ENCODE data around the gene CLPTM1. TPM values are rescaled to one million over a fixed set of nuclear protein-coding genes. Genes with fewer than 3 reads are reported as not detected.

CLPTM1 gene
- total and polyA plus RNA-seq, 9 of the 15 experiments (the other 6 are each of a cell fraction or from before 2014, with no cell fraction given), result 0.37 to 96.0 (median 27.5) TPM

DNA sequence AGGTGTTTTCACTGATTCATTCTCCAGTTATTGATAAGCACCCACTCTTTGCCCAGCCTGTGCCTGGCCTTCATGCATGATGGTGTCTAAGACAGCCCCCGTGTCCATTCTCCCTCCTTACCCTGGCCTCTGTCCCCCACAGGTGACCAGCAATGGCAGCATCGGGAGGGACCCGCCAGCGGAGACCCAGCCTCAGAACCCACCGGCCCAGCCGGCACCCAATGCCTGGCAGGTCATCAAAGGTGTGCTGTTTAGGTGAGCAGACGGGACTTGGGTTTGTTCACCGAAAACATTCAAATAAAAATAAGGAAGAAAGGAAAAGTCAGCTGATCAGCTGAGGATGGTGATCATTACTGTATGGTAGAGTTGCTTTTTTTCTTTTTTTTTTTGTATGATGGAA is 6.6 kb downstream of the CLPTM1 start:
- Histone ChIP-seq H3K36me3 (ENCODE audit: control insufficient read depth, insufficient read depth, low read length) (peaks cover 67% of the 10 kb centered on the region; the same call in 2 of the 3 replicates), H3K4me3 (no peak overlapping the region), H3K9me3 (replicated peaks; ENCODE audit: control insufficient read depth, insufficient read depth, low read depth, low read length) (no peaks in the 10 kb centered on the region), H3K9me1 (ENCODE audit: control insufficient read depth, insufficient read depth, low read length) (peaks cover 5% of the 10 kb centered on the region), H3K79me2 (ENCODE audit: control insufficient read depth, insufficient read depth, low read length) (peaks cover 46% of the 10 kb centered on the region), H3K4me2 (ENCODE audit: insufficient read depth, low read length) (no peak overlapping the region), H3K27ac (ENCODE audit: extremely low read depth, low read depth, low read length) (no peak overlapping the region), H2AFZ (ENCODE audit: low read depth, low read length) (no peak overlapping the region), H4K20me1 (replicated peaks; ENCODE audit: control insufficient read depth, insufficient read depth, low read length) (peaks cover 11% of the 10 kb centered on the region), H3K27me3 (ENCODE audit: control insufficient read depth in 2 of 2, insufficient read depth in 2 of 2, low read length in 2 of 2) (no peaks in the 10 kb centered on the region), H3K9ac (ENCODE audit: insufficient read depth in 1 of 2, low read depth in 2 of 2, low read length in 2 of 2) (no peak overlapping the region), H3K4me1 (replicated peaks in 1 of 2; ENCODE audit: control insufficient read depth in 2 of 2, insufficient read depth in 2 of 2, low read length in 2 of 2) (peaks cover 6 to 13% of the 10 kb centered on the region in 2 experiments; a peak in 4 of 5 replicates)
- POLR2A ChIA-PET, result no interaction called here
- in situ Hi-C loops (cut with MboI), result no loop called here
- DNase-seq (ENCODE audit: extremely low read depth in 1 of 4, low spot score in 3 of 4) (no peak), ATAC-seq (no peak), FAIRE-seq (no peak)
- no TSS peak for BruUV-seq (replicated peaks)
- 95% methylated on average over 5 of the region's 8 CpGs for WGBS (ENCODE audit: insufficient coverage, low coverage, missing lambda C conversion rate)
- CTCF ChIA-PET (ENCODE audit: low intra/inter-chr PET ratio), result no interaction called here
- intact Hi-C loops (cut with micrococcal nuclease), result no loop called here
- TF ChIP-seq, protein P1, sequence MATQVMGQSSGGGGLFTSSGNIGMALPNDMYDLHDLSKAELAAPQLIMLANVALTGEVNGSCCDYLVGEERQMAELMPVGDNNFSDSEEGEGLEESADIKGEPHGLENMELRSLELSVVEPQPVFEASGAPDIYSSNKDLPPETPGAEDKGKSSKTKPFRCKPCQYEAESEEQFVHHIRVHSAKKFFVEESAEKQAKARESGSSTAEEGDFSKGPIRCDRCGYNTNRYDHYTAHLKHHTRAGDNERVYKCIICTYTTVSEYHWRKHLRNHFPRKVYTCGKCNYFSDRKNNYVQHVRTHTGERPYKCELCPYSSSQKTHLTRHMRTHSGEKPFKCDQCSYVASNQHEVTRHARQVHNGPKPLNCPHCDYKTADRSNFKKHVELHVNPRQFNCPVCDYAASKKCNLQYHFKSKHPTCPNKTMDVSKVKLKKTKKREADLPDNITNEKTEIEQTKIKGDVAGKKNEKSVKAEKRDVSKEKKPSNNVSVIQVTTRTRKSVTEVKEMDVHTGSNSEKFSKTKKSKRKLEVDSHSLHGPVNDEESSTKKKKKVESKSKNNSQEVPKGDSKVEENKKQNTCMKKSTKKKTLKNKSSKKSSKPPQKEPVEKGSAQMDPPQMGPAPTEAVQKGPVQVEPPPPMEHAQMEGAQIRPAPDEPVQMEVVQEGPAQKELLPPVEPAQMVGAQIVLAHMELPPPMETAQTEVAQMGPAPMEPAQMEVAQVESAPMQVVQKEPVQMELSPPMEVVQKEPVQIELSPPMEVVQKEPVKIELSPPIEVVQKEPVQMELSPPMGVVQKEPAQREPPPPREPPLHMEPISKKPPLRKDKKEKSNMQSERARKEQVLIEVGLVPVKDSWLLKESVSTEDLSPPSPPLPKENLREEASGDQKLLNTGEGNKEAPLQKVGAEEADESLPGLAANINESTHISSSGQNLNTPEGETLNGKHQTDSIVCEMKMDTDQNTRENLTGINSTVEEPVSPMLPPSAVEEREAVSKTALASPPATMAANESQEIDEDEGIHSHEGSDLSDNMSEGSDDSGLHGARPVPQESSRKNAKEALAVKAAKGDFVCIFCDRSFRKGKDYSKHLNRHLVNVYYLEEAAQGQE (IDR thresholded peaks at IDR 0.05; ENCODE audit: borderline replicate concordance), result no peak
- TF ChIP-seq, protein P1 (CRISPR knock-in tag; IDR thresholded peaks at IDR 0.05; ENCODE audit: low read depth), result no peak
- TF ChIP-seq SMAD4 (CRISPR knock-in tag; conservative IDR thresholded peaks at IDR 0.05), result no peak
- no peak for TF ChIP-seq ZNF609 (CRISPR knock-in tag; IDR thresholded peaks at IDR 0.05; ENCODE audit: borderline replicate concordance)
- TF ChIP-seq ZNF175 (CRISPR knock-in tag; IDR thresholded peaks at IDR 0.05; ENCODE audit: low read depth), result no peak
- TF ChIP-seq BHLHE40 (IDR thresholded peaks at IDR 0.05; ENCODE audit: low read length), result no peak
- TF ChIP-seq, protein P2, sequence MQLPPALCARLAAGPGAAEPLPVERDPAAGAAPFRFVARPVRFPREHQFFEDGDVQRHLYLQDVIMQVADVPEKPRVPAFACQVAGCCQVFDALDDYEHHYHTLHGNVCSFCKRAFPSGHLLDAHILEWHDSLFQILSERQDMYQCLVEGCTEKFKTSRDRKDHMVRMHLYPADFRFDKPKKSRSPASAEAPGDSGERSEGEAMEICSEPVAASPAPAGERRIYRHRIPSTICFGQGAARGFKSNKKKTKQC (CRISPR knock-in tag; IDR thresholded peaks at IDR 0.05), result no peak
- TF ChIP-seq ZEB2 (IDR thresholded peaks at IDR 0.05), result no peak

Measured in K562 (cell line).